SK-N-SH treated with all-trans-retinoic acid at 6 μM for 48 hours (cell line): ENCODE results near the gene SLC16A4.
A peak's percentile ranks its signal among the peaks of the same experiment; 100 is the strongest.

ENCODE experiments used
- ATAC-seq: fragments of 200-7000 bp; cut with Tn5 transposase; 3 replicates; pipeline ENCODE4 v1.9.1; 2020; ENCODE audit warnings: mild to moderate bottlenecking, moderate library complexity
- ARNTL ChIP-seq: fragments of 450-650 bp; formaldehyde crosslinking; IDR thresholded peaks from 2 replicates; pipeline ENCODE4 v1.5.0; 2020; ENCODE audit warnings: low read depth, mild to moderate bottlenecking, moderate library complexity, borderline replicate concordance
- BACH2 ChIP-seq: fragments of 250-450 bp; sonication (Bioruptor Pico); IDR thresholded peaks from 2 replicates; pipeline ENCODE4 v1.9.0; 2021; ENCODE audit warnings: mild to moderate bottlenecking, borderline replicate concordance
- CREB5 ChIP-seq: fragments of 250-450 bp; sonication (Bioruptor Pico); IDR thresholded peaks from 2 replicates; pipeline ENCODE4 v1.5.1; 2020; ENCODE audit warnings: low read depth, mild to moderate bottlenecking, moderate library complexity
- CSDC2 ChIP-seq: fragments of 250-450 bp; sonication (Bioruptor Pico); IDR thresholded peaks from 2 replicates; pipeline ENCODE4 v1.5.0; 2020; ENCODE audit warnings: mild to moderate bottlenecking, moderate library complexity
- CSRNP3 ChIP-seq: fragments of 250-450 bp; sonication (Bioruptor Pico); IDR thresholded peaks from 2 replicates; pipeline ENCODE4 v1.5.1; 2021; ENCODE audit warnings: mild to moderate bottlenecking, moderate library complexity
- ESRRG ChIP-seq: fragments of 250-450 bp; sonication (Bioruptor Pico); IDR thresholded peaks from 2 replicates; pipeline ENCODE4 v1.6.1; 2021; ENCODE audit warnings: mild to moderate bottlenecking
- GLIS3 ChIP-seq: fragments of 250-450 bp; sonication (Bioruptor Pico); IDR thresholded peaks from 2 replicates; pipeline ENCODE4 v1.5.0; 2020; ENCODE audit warnings: mild to moderate bottlenecking, moderate library complexity
- ISL1 ChIP-seq: fragments of 250-450 bp; sonication (Bioruptor Pico); IDR thresholded peaks from 2 replicates; pipeline ENCODE4 v2.1.2; 2022; ENCODE audit warnings: mild to moderate bottlenecking, moderate library complexity
- OSR1 ChIP-seq: fragments of 250-450 bp; sonication (Bioruptor Pico); IDR thresholded peaks from 2 replicates; pipeline ENCODE4 v1.8.0; 2022; ENCODE audit warnings: moderate library complexity, mild to moderate bottlenecking, inconsistent platforms
- POU6F1 ChIP-seq: fragments of 250-450 bp; sonication (Bioruptor Pico); IDR thresholded peaks from 2 replicates; pipeline ENCODE4 v1.8.0; 2021; ENCODE audit warnings: low read depth, mild to moderate bottlenecking, moderate library complexity, borderline replicate concordance
- PPARA ChIP-seq: fragments of 250-450 bp; sonication (Bioruptor Pico); IDR thresholded peaks from 2 replicates; pipeline ENCODE4 v1.5.0; 2020; ENCODE audit warnings: mild to moderate bottlenecking, borderline replicate concordance
- RARB ChIP-seq: fragments of 250-450 bp; sonication (Bioruptor Pico); IDR thresholded peaks from 2 replicates; pipeline ENCODE4 v1.8.0; 2021; ENCODE audit warnings: mild to moderate bottlenecking, moderate library complexity
- SNAI2 ChIP-seq: fragments of 250-450 bp; sonication (Bioruptor Pico); IDR thresholded peaks from 2 replicates; pipeline ENCODE4 v1.5.0; 2020; ENCODE audit warnings: mild to moderate bottlenecking, moderate library complexity
- TCF4 ChIP-seq: fragments of 250-450 bp; sonication (Bioruptor Pico); IDR thresholded peaks from 2 replicates; pipeline ENCODE4 v1.8.0; 2021; ENCODE audit warnings: mild to moderate bottlenecking, moderate library complexity, borderline replicate concordance
- TOX ChIP-seq: fragments of 250-450 bp; sonication (Bioruptor Pico); IDR thresholded peaks from 2 replicates; pipeline ENCODE4 v1.8.0; 2021; ENCODE audit warnings: mild to moderate bottlenecking, moderate library complexity, borderline replicate concordance
- TSHZ2 ChIP-seq: fragments of 250-450 bp; sonication (Bioruptor Pico); IDR thresholded peaks from 2 replicates; pipeline ENCODE4 v1.5.0; 2020; ENCODE audit warnings: mild to moderate bottlenecking, moderate library complexity
- ZC3H10 ChIP-seq: fragments of 250-450 bp; sonication (Bioruptor Pico); IDR thresholded peaks from 2 replicates; pipeline ENCODE4 v1.5.1; 2021; ENCODE audit warnings: mild to moderate bottlenecking, moderate library complexity
- ZFP3 ChIP-seq: fragments of 250-450 bp; sonication (Bioruptor Pico); IDR thresholded peaks from 2 replicates; pipeline ENCODE4 v1.5.0; 2020; ENCODE audit warnings: mild to moderate bottlenecking, moderate library complexity
- ZFP30 ChIP-seq: fragments of 450-650 bp; formaldehyde crosslinking; IDR thresholded peaks from 2 replicates; pipeline ENCODE4 v1.5.0; 2022; ENCODE audit warnings: mild to moderate bottlenecking, moderate library complexity
- ZNF565 ChIP-seq: fragments of 450-650 bp; formaldehyde crosslinking; conservative IDR thresholded peaks from 2 replicates; pipeline ENCODE4 v1.5.0; 2020; ENCODE audit warnings: low read depth, mild to moderate bottlenecking, moderate library complexity
- ZNF70 ChIP-seq: fragments of 450-650 bp; formaldehyde crosslinking; IDR thresholded peaks from 2 replicates; pipeline ENCODE4 v1.5.0; 2020; ENCODE audit warnings: mild to moderate bottlenecking, moderate library complexity
- ZNF8 ChIP-seq: fragments of 450-650 bp; formaldehyde crosslinking; IDR thresholded peaks from 2 replicates; pipeline ENCODE4 v1.5.0; 2020; ENCODE audit warnings: mild to moderate bottlenecking, moderate library complexity
- TF ChIP-seq, protein P1 (sequence below): fragments of 250-450 bp; sonication (Bioruptor Pico); IDR thresholded peaks from 2 replicates; pipeline ENCODE4 v1.8.0; 2020; ENCODE audit warnings: mild to moderate bottlenecking, moderate library complexity, borderline replicate concordance

SLC16A4 gene

DNA sequence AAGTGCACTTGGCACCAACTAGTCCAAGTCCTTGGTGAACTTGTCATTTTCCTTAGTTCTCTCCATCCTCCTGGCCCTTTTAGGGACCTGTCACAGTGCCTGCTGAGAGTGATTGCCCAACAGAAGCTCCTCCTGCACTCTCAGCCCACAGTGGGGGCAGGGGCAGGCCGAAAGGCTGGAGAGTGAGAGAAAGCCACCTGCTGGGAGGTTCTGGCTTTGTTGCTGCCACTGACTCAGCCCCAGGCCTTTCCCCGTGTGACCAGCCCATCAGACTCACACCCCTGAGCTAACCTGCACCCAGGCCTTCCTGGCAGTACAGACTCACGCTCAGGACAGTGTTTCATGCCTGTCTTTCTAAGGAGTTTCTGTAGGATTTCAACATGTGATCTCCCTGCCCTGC, 43.0 kb upstream of the SLC16A4 start:
- no peak for TF ChIP-seq BACH2 (CRISPR knock-in tag)
- TF ChIP-seq GLIS3, result no peak
- ATAC-seq, result peak; percentile 55

- TF ChIP-seq, protein P1, sequence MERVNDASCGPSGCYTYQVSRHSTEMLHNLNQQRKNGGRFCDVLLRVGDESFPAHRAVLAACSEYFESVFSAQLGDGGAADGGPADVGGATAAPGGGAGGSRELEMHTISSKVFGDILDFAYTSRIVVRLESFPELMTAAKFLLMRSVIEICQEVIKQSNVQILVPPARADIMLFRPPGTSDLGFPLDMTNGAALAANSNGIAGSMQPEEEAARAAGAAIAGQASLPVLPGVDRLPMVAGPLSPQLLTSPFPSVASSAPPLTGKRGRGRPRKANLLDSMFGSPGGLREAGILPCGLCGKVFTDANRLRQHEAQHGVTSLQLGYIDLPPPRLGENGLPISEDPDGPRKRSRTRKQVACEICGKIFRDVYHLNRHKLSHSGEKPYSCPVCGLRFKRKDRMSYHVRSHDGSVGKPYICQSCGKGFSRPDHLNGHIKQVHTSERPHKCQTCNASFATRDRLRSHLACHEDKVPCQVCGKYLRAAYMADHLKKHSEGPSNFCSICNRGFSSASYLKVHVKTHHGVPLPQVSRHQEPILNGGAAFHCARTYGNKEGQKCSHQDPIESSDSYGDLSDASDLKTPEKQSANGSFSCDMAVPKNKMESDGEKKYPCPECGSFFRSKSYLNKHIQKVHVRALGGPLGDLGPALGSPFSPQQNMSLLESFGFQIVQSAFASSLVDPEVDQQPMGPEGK, result no peak
- TF ChIP-seq TSHZ2 (CRISPR knock-in tag), result no peak
- TF ChIP-seq SNAI2, result no peak
- TF ChIP-seq RARB, result no peak
- TF ChIP-seq TOX (CRISPR knock-in tag), result no peak
- no peak for TF ChIP-seq CSRNP3
- no peak for TF ChIP-seq CSDC2 (CRISPR knock-in tag)
- no peak for TF ChIP-seq POU6F1
- no peak for TF ChIP-seq ZNF8
- no peak for TF ChIP-seq BACH2 (CRISPR knock-in tag)
- no peak for TF ChIP-seq CREB5 (CRISPR knock-in tag)
- no peak for TF ChIP-seq OSR1 (CRISPR knock-in tag)
- no peak for TF ChIP-seq ZFP30 (CRISPR knock-in tag)
- TF ChIP-seq ZC3H10, result no peak
Measured at GRCh38 chr1:110433213-110433612, 42.4 kb upstream of the SLC16A4 start.

GRCh38 chr1:110430901-110431300, 40.1 kb upstream of the SLC16A4 start:
- no peak for ATAC-seq
- no peak for TF ChIP-seq TOX (CRISPR knock-in tag)
- TF ChIP-seq CSRNP3, result no peak
- TF ChIP-seq ZC3H10, result no peak

More at GRCh38 chr1:110433213-110433612, 42.4 kb upstream of the SLC16A4 start:
- no peak for ATAC-seq

- no peak for ATAC-seq
- no peak for TF ChIP-seq TOX (CRISPR knock-in tag)
- TF ChIP-seq OSR1 (CRISPR knock-in tag), result no peak
- no peak for TF ChIP-seq ZNF565 (CRISPR knock-in tag)
- TF ChIP-seq ESRRG (CRISPR knock-in tag), result no peak
- TF ChIP-seq ARNTL, result no peak
- no peak for TF ChIP-seq ZNF70
- no peak for TF ChIP-seq TCF4 (CRISPR knock-in tag)
- TF ChIP-seq ISL1 (CRISPR knock-in tag), result no peak
- no peak for TF ChIP-seq ZNF8
- TF ChIP-seq SNAI2, result no peak
- no peak for TF ChIP-seq CSRNP3
- no peak for TF ChIP-seq RARB
- no peak for TF ChIP-seq ZFP3 (CRISPR knock-in tag)
- TF ChIP-seq CREB5 (CRISPR knock-in tag), result no peak
- no peak for TF ChIP-seq PPARA
- TF ChIP-seq ZC3H10, result no peak
- no peak for TF ChIP-seq ZFP30 (CRISPR knock-in tag)
Measured at GRCh38 chr1:110430366-110430765, 39.5 kb upstream of the SLC16A4 start.
